HL-60 (cell line): ENCODE data around the gene GCNT2.
"Not testable (repeated sequence)": the region's sequence is repeated elsewhere in the genome, so short reads cannot be mapped to it uniquely, and the experiment has no call there.

ENCODE experiments used
- DNase-seq, 2 experiments: peaks; one replicate each; pipeline ENCODE4 v3.0.0-alpha.2; 2010 to 2020; ENCODE audit warnings: low read depth in 1 of 2, low spot score in 1 of 2
- H3K27ac ChIP-seq: fragments of 250-450 bp; sonication (Bioruptor Pico); replicated peaks from 2 replicates; pipeline ENCODE4 v1.5.1; 2020; ENCODE audit warnings: mild to moderate bottlenecking, moderate library complexity
- H3K27me3 ChIP-seq: fragments of 250-450 bp; sonication (Bioruptor Pico); 2 replicates; pipeline ENCODE4 v1.5.1; 2021; ENCODE audit warnings: mild to moderate bottlenecking, moderate library complexity; ENCODE audit not compliant: insufficient read depth, poor library complexity, severe bottlenecking
- H3K4me3 ChIP-seq: replicated peaks from 2 replicates; pipeline ENCODE4 v1.5.1; 2011; ENCODE audit warnings: mild to moderate bottlenecking, control low read depth, low read length; ENCODE audit not compliant: insufficient read depth
- GABPA ChIP-seq: IDR thresholded peaks from 2 replicates; pipeline ENCODE4 v1.6.1; 2012; ENCODE audit warnings: low read depth
- POLR2AphosphoS5 ChIP-seq: IDR thresholded peaks from 2 replicates; pipeline ENCODE4 v1.6.1; 2012; ENCODE audit warnings: low read depth
- SPI1 ChIP-seq: IDR thresholded peaks from 2 replicates; pipeline ENCODE4 v1.6.1; 2012; ENCODE audit warnings: low read depth, mild to moderate bottlenecking, borderline replicate concordance
- TF ChIP-seq, protein P1 (sequence below): IDR thresholded peaks from 2 replicates; pipeline ENCODE4 v1.6.1; 2012; ENCODE audit warnings: low read depth; ENCODE audit not compliant: insufficient replicate concordance
- TF ChIP-seq, protein P2 (sequence below): IDR thresholded peaks from one replicate; pipeline ENCODE4 v1.5.1; 2011; ENCODE audit warnings: low read length, control low read depth, inconsistent platforms; ENCODE audit not compliant: insufficient read depth

GCNT2 gene

DNA sequence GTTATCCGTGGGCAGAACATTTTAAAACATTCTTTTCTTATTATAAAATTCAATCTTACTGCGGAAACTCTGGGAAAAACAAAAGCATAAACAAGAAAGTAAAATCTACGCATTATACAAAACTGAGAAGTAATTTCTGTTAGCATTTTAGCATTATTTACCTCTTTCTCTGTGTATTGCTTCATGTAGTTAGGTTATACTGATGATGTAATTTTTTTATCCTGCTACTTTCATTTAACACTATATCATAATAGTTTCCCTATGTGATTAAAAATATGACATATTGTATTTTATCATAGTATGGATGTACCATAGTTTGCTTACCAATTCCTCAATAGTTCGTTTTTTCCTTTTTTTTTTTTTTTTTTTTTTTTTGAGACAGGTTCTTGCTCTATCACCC lies 4.2 kb upstream of the GCNT2 start:
- TF ChIP-seq, protein P1, sequence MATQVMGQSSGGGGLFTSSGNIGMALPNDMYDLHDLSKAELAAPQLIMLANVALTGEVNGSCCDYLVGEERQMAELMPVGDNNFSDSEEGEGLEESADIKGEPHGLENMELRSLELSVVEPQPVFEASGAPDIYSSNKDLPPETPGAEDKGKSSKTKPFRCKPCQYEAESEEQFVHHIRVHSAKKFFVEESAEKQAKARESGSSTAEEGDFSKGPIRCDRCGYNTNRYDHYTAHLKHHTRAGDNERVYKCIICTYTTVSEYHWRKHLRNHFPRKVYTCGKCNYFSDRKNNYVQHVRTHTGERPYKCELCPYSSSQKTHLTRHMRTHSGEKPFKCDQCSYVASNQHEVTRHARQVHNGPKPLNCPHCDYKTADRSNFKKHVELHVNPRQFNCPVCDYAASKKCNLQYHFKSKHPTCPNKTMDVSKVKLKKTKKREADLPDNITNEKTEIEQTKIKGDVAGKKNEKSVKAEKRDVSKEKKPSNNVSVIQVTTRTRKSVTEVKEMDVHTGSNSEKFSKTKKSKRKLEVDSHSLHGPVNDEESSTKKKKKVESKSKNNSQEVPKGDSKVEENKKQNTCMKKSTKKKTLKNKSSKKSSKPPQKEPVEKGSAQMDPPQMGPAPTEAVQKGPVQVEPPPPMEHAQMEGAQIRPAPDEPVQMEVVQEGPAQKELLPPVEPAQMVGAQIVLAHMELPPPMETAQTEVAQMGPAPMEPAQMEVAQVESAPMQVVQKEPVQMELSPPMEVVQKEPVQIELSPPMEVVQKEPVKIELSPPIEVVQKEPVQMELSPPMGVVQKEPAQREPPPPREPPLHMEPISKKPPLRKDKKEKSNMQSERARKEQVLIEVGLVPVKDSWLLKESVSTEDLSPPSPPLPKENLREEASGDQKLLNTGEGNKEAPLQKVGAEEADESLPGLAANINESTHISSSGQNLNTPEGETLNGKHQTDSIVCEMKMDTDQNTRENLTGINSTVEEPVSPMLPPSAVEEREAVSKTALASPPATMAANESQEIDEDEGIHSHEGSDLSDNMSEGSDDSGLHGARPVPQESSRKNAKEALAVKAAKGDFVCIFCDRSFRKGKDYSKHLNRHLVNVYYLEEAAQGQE: no peak
- TF ChIP-seq SPI1: no peak
- TF ChIP-seq GABPA: no peak
- TF ChIP-seq, protein P2, sequence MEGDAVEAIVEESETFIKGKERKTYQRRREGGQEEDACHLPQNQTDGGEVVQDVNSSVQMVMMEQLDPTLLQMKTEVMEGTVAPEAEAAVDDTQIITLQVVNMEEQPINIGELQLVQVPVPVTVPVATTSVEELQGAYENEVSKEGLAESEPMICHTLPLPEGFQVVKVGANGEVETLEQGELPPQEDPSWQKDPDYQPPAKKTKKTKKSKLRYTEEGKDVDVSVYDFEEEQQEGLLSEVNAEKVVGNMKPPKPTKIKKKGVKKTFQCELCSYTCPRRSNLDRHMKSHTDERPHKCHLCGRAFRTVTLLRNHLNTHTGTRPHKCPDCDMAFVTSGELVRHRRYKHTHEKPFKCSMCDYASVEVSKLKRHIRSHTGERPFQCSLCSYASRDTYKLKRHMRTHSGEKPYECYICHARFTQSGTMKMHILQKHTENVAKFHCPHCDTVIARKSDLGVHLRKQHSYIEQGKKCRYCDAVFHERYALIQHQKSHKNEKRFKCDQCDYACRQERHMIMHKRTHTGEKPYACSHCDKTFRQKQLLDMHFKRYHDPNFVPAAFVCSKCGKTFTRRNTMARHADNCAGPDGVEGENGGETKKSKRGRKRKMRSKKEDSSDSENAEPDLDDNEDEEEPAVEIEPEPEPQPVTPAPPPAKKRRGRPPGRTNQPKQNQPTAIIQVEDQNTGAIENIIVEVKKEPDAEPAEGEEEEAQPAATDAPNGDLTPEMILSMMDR: no peak
- TF ChIP-seq POLR2AphosphoS5: no peak
- DNase-seq: no peak
- H3K4me3 ChIP-seq: no peak overlapping the region
- no peak overlapping the region for H3K27ac ChIP-seq
- H3K27me3 ChIP-seq: no peaks in the 10 kb centered on the region

DNA sequence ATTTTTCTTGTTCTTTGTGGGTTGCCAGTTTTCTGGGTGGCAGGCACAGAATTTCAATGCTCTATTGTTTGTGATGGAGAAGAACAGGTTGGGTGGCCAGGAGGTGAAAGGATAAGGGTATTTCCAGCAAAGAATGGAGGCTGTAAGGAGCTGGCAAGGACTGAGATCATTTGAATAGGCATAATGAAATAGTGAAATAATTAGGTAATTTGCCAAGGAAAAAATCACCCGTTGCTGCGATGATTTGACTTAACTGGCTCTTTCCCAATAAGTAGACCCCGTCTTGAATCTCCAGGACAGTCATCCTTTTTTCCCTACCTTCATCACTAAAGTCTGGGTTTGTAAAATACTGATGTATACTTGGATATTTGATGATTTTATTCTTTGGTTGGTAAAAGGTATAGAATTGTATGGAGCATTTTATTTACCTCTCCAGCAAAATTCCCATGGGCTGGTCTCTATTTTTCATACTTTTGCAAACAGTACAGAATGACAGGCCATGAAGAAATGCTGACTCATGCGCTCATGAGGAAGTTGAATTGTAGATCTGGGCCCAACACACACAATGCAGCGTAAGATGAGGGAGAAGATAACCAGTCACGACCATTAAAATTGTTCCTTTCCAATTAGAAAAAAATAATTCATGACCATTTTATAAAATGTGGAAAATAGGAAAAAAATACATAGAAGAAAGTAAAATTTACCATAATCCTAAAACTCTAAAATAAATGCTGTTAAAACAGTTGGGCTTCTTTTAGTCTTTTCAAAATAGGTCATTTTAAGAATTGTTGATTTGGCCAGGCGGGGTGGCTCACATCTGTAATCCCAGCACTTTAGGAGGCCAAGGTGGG lies 2.4 kb upstream of the GCNT2 start:
- peak; percentile 73 to 74 for DNase-seq
- Histone ChIP-seq H3K27ac (peak overlapping the region; percentile 67), H3K4me3 (no peak overlapping the region), H3K27me3 (no peaks in the 10 kb centered on the region)
- peak; percentile 51; the same call in 1 of the 2 replicates for TF ChIP-seq SPI1
- TF ChIP-seq, protein P2: no peak

DNA sequence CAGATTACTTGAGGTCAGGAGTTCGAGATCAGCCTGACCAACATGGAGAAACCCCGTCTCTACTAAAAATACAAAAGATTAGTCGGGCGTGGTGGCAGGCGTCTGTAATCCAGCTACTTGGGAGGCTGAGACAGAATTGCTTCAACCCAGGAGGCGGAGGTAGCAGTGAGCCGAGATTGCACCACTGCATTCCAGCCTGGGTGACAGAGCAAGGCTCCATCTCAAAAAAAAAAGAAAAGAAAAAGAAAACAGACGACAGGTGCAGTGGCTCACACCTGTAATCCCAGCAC lies 1.8 kb upstream of the GCNT2 start:
- peak in 1 of 2 experiments; percentile 46 for DNase-seq
- not testable (repeated sequence) for H3K27me3 ChIP-seq, H3K4me3 ChIP-seq
- H3K27ac ChIP-seq: peak overlapping the region; percentile 67

DNA sequence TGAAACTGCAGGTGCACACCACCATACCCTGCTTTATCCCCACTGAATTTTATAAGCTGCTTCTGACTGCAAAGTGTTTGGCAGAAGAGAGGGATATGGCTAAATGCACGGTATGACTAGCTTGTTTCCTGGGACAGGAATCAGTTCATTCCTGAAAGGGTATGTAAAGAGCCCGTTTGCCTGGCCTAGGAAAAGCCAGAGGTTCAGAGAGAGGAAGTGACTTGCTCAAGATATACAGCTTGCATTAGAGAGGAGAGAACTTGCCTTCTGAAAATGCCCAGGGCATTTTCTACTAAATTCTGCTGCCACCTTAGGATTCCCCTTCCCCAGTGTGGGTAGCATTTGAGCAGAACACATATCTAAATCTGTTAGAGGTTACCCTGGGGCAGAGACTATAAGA lies 683 bp upstream of the GCNT2 start:
- peak in 1 of 2 experiments; percentile 55 for DNase-seq
- peak; percentile 96 for TF ChIP-seq SPI1
- no peak for TF ChIP-seq GABPA
- TF ChIP-seq, protein P2: no peak
- Histone ChIP-seq H3K27me3 (no peaks in the 10 kb centered on the region), H3K4me3 (no peak overlapping the region), H3K27ac (peak overlapping the region; percentile 63)

DNA sequence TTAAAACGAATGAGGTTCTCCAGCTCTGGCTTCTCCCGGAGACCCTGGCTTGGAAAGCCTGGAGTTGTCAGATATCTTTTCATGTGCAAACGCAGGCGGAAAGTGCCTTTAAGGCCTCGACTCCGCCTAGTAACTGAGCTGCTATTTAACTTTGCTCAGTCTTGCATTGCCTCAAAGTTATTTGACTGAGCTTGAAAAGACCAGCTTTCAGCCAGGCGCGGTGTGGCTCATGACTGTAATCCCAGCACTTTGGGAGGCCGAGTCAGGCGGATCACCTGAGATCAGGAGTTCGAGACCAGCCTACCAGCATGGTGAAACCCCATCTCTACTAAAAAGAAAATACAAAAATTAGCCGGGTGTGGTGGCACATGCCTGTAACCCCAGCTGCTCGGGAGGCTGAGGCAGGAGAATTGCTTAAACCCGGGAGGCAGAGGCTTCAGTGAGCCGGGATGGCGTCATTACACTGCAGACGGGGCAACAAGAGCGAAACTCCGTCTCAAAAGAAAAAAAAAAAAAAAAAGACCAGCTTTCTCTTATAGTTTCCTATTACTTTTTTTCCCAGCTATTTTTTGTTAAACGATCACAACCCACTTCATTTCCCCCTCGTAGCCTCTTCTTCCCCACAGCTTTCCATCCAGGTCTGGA lies 1.9 kb downstream of the GCNT2 start:
- DNase-seq: no peak
- Histone ChIP-seq H3K4me3 (no peak overlapping the region), H3K27me3 (no peaks in the 10 kb centered on the region), H3K27ac (no peak overlapping the region)
- TF ChIP-seq POLR2AphosphoS5: no peak
- TF ChIP-seq GABPA: no peak
- no peak for TF ChIP-seq SPI1
- TF ChIP-seq, protein P1: no peak
- TF ChIP-seq, protein P2: no peak
